K562 (cell line): Measurements from ENCODE around the gene RFPL2. TPM values are rescaled to one million over a fixed set of nuclear protein-coding genes. Genes with fewer than 3 reads are reported as not detected.

Source experiments
- ATAC-seq: fragments of 200-7000 bp; cut with Tn5 transposase; 3 replicates; pipeline ENCODE4 v1.9.1; 2020; ENCODE audit warnings: moderate library complexity
- BruUV-seq: library from RNA; stranded (reverse); fragments of 400-500 nt; replicated peaks from 2 replicates; lab custom pipeline; 2021; lab: Mats Ljungman, UMichigan
- CTCF ChIA-PET: fragments of 300-600 bp; formaldehyde crosslinking; extraction: SDS; loops from one replicate; lab custom pipeline; 2021; ENCODE audit warnings: low intra/inter-chr PET ratio; lab: Yijun Ruan, JAX
- POLR2A ChIA-PET: fragments of 300-600, 350-650 bp; sonication (Branson Sonifier 250); formaldehyde crosslinking; extraction: SDS; loops from one replicate; lab custom pipeline; 2021; ENCODE audit warnings: antibody characterized with exemption, inconsistent platforms; lab: Yijun Ruan, JAX
- DNase-seq, 4 experiments: peaks; one replicate each; pipeline versions ENCODE4 v3.0.0 to v3.0.0-alpha.2; 2011 to 2018; ENCODE audit warnings: low spot score in 3 of 4, mixed read lengths in 3 of 4; ENCODE audit errors: extremely low read depth in 1 of 4
- FAIRE-seq: peaks from 2 replicates; lab custom pipeline; 2011; peaks lifted over from hg19 to GRCh38; lab: Jason Lieb, UNC
- H2AFZ ChIP-seq: 2 replicates; pipeline ENCODE4 v1.6.0; 2011; ENCODE audit warnings: low read depth, low read length, control low read depth, inconsistent platforms
- H3K27ac ChIP-seq: fragments of 200-600 bp; 3 replicates; pipeline ENCODE4 v1.8.0; 2011; ENCODE audit warnings: low read depth, mild to moderate bottlenecking, control low read depth, inconsistent platforms, low read length, moderate library complexity, mixed read lengths; ENCODE audit errors: extremely low read depth
- H3K27me3 ChIP-seq, 2 experiments: fragments of 300-600 bp in 1 of 2; 2 replicates in 1 of 2; 3 replicates in 1 of 2; pipeline versions ENCODE4 v1.6.0 to v1.8.0; 2011; ENCODE audit warnings: inconsistent platforms in 2 of 2, low read length in 2 of 2, mild to moderate bottlenecking in 1 of 2, mixed read lengths in 1 of 2, moderate library complexity in 1 of 2; ENCODE audit not compliant: control insufficient read depth in 2 of 2, insufficient read depth in 2 of 2
- H3K36me3 ChIP-seq: fragments of 300-600 bp; 3 replicates; pipeline ENCODE4 v1.8.0; 2011; ENCODE audit warnings: mild to moderate bottlenecking, low read length, inconsistent platforms; ENCODE audit not compliant: control insufficient read depth, insufficient read depth
- H3K4me1 ChIP-seq, 2 experiments: fragments of 200-600 bp in 1 of 2; replicated peaks in 1 of 2; 2 replicates in 1 of 2; 3 replicates in 1 of 2; pipeline versions ENCODE4 v1.5.1 to v1.8.0; 2011; ENCODE audit warnings: inconsistent platforms in 2 of 2, low read length in 2 of 2, mild to moderate bottlenecking in 1 of 2, mixed read lengths in 1 of 2, moderate library complexity in 1 of 2; ENCODE audit not compliant: control insufficient read depth in 2 of 2, insufficient read depth in 2 of 2
- H3K4me2 ChIP-seq: 2 replicates; pipeline ENCODE4 v1.6.1; 2011; ENCODE audit warnings: low read length, control low read depth, inconsistent platforms, mixed read lengths; ENCODE audit not compliant: insufficient read depth
- H3K4me3 ChIP-seq: fragments of 200-600 bp; sonication (generic), shearing (Covaris generic); 2 replicates; pipeline ENCODE4 v1.5.1; 2016; ENCODE audit warnings: control low read depth, inconsistent platforms
- H3K79me2 ChIP-seq: fragments of 200-600 bp; 3 replicates; pipeline ENCODE4 v1.8.0; 2011; ENCODE audit warnings: low read length, inconsistent platforms; ENCODE audit not compliant: control insufficient read depth, insufficient read depth
- H3K9ac ChIP-seq, 2 experiments: 2 replicates each; pipeline versions ENCODE4 v1.6.0 to v1.6.1; 2011; ENCODE audit warnings: low read depth in 2 of 2, low read length in 2 of 2, control low read depth in 1 of 2, inconsistent platforms in 1 of 2, mild to moderate bottlenecking in 1 of 2, mixed read lengths in 1 of 2; ENCODE audit not compliant: insufficient read depth in 1 of 2
- H3K9me1 ChIP-seq: one replicate; pipeline ENCODE4 v1.6.0; 2011; ENCODE audit warnings: inconsistent platforms, mild to moderate bottlenecking, low read length, moderate library complexity; ENCODE audit not compliant: control insufficient read depth, insufficient read depth
- H3K9me3 ChIP-seq: replicated peaks from 2 replicates; pipeline ENCODE4 v1.5.1; 2011; ENCODE audit warnings: low read depth, low read length, inconsistent platforms; ENCODE audit not compliant: control insufficient read depth, insufficient read depth
- H4K20me1 ChIP-seq: replicated peaks from 2 replicates; pipeline ENCODE4 v1.6.1; 2011; ENCODE audit warnings: low read length, inconsistent platforms, mixed read lengths; ENCODE audit not compliant: control insufficient read depth, insufficient read depth
- AFF4 ChIP-seq: sonication (generic); formaldehyde crosslinking; IDR thresholded peaks from 2 replicates; pipeline ENCODE4 v1.8.0; 2023; ENCODE audit warnings: mild to moderate bottlenecking, missing genetic modification reagents
- E2F3 ChIP-seq: fragments of 250-450 bp; sonication (Bioruptor Pico); IDR thresholded peaks from 2 replicates; pipeline ENCODE4 v1.4.0; 2020; ENCODE audit warnings: mild to moderate bottlenecking
- ETV5 ChIP-seq: sonication (generic); formaldehyde crosslinking; IDR thresholded peaks from 2 replicates; pipeline ENCODE4 v1.4.0; 2020; ENCODE audit warnings: low read depth, mild to moderate bottlenecking, missing genetic modification reagents
- FOSL1 ChIP-seq: fragments of 200-800 bp; sonication (Bioruptor generic); conservative IDR thresholded peaks from 2 replicates; pipeline ENCODE4 v1.6.1; 2016; ENCODE audit warnings: missing genetic modification characterization, missing compliant biosample characterization
- FOXJ2 ChIP-seq: fragments of 200-800 bp; sonication (Bioruptor generic); IDR thresholded peaks from 2 replicates; pipeline ENCODE4 v1.6.1; 2016; ENCODE audit warnings: missing genetic modification characterization, missing compliant biosample characterization
- MYC ChIP-seq, 2 experiments: fragments of 250-450 bp in 1 of 2; sonication (Bioruptor Pico) in 1 of 2; IDR thresholded peaks; 2 replicates each; pipeline versions ENCODE4 v1.5.1 to v1.6.1; 2012 to 2021; ENCODE audit warnings: low read depth in 2 of 2, borderline replicate concordance in 1 of 2, improper control_type of control experiment in 1 of 2, low read length in 1 of 2, mild to moderate bottlenecking in 1 of 2, moderate library complexity in 1 of 2
- NFXL1 ChIP-seq: fragments of 450-650 bp; formaldehyde crosslinking; IDR thresholded peaks from 2 replicates; pipeline ENCODE4 v1.4.0; 2021; ENCODE audit warnings: mild to moderate bottlenecking
- ZFP1 ChIP-seq: fragments of 450-650 bp; formaldehyde crosslinking; IDR thresholded peaks from 2 replicates; pipeline ENCODE4 v1.4.0; 2020; ENCODE audit warnings: mild to moderate bottlenecking, mixed read lengths
- ZFP36 ChIP-seq: fragments of 150-350 bp; IDR thresholded peaks from 2 replicates; pipeline ENCODE4 v1.6.1; 2018; ENCODE audit warnings: low read length, low read depth; ENCODE audit not compliant: partially characterized antibody
- ZNF830 ChIP-seq: fragments of 250-450 bp; sonication (Bioruptor Pico); IDR thresholded peaks from 2 replicates; pipeline ENCODE4 v1.5.0; 2021; ENCODE audit warnings: mild to moderate bottlenecking
- WGBS: fragments of 100-300 bp; shearing (Covaris generic); methylation state at CpG from one replicate; pipeline ENCODE4 v1.1.6; 2016; ENCODE audit warnings: low coverage, mixed read lengths; ENCODE audit not compliant: insufficient coverage; ENCODE audit errors: missing lambda C conversion rate; 5-methylcytosine and 5-hydroxymethylcytosine counted together
- in situ Hi-C: fragments of 300-500 bp; cut with MboI; formaldehyde crosslinking; loops from 4 replicates; pipeline ENCODE4 v1.15.0; 2018; ENCODE audit warnings: inconsistent platforms, mixed read lengths
- intact Hi-C: fragments of 100-400 bp; cut with micrococcal nuclease; formaldehyde crosslinking; loops from 2 replicates; pipeline ENCODE4 v1.14.2; 2022
- polyA plus RNA-seq, 8 experiments: library from polyadenylated mRNA; depleted of rRNA in 4 of 8; stranded (reverse) in 5 of 8; unstranded in 3 of 8; fragments of >200 nt; fragmentation: Nextera tagmentation in 2 of 8; fragmentation: Illumina TruSeq in 1 of 8; extraction: Ambion mirVana in 2 of 8; extraction: Trizol in 1 of 8; gene quantifications; 2 replicates each; pipeline versions ENCODE4 v1.2.1 to v1.2.3, GENCODE V29; 2011 to 2014; ENCODE audit warnings: inconsistent platforms in 1 of 8, missing spikeins in 1 of 8
- total RNA-seq, 7 experiments: library from RNA; depleted of rRNA in 6 of 7; stranded (reverse); fragments of >200 nt in 6 of 7; fragmentation: Illumina TruSeq in 2 of 7; extraction: Trizol in 2 of 7; gene quantifications; 2 replicates each; pipeline versions ENCODE4 v1.2.1 to v1.2.3, GENCODE V29; 2011 to 2021; ENCODE audit warnings: low replicate concordance in 1 of 7
- TF ChIP-seq, protein P1 (sequence below): fragments of 450-650 bp; formaldehyde crosslinking; IDR thresholded peaks from 2 replicates; pipeline ENCODE4 v1.4.0; 2020; ENCODE audit warnings: mild to moderate bottlenecking, mixed read lengths

RFPL2 gene
- total and polyA plus RNA-seq, 9 of the 15 experiments (the other 6 are each of a cell fraction or from before 2014, with no cell fraction given), result not detected

- Histone ChIP-seq H3K4me3 (no peak overlapping the region), H3K27me3 (peaks cover 0 to 24% of the 10 kb centered on the region in 2 experiments; a peak in 2 of 5 replicates), H2AFZ (no peak overlapping the region), H3K36me3 (no peaks in the 10 kb centered on the region), H3K4me1 (peaks cover 0 to 19% of the 10 kb centered on the region in 2 experiments; a peak in 2 of 5 replicates), H3K27ac (no peak overlapping the region), H3K79me2 (no peaks in the 10 kb centered on the region), H3K9me3 (no peaks in the 10 kb centered on the region), H3K9ac (no peak overlapping the region), H4K20me1 (no peaks in the 10 kb centered on the region), H3K9me1 (no peaks in the 10 kb centered on the region), H3K4me2 (no peak overlapping the region)
- CTCF ChIA-PET, result no interaction called here
- no TSS peak for BruUV-seq
- POLR2A ChIA-PET, result interaction anchor here (0.5 kb wide), 1 partner anchor 308 kb away, joined by 3 read pairs; no protein-coding TSS in a partner anchor
- ATAC-seq (no peak), DNase-seq (no peak), FAIRE-seq (no peak)
- TF ChIP-seq, protein P1, sequence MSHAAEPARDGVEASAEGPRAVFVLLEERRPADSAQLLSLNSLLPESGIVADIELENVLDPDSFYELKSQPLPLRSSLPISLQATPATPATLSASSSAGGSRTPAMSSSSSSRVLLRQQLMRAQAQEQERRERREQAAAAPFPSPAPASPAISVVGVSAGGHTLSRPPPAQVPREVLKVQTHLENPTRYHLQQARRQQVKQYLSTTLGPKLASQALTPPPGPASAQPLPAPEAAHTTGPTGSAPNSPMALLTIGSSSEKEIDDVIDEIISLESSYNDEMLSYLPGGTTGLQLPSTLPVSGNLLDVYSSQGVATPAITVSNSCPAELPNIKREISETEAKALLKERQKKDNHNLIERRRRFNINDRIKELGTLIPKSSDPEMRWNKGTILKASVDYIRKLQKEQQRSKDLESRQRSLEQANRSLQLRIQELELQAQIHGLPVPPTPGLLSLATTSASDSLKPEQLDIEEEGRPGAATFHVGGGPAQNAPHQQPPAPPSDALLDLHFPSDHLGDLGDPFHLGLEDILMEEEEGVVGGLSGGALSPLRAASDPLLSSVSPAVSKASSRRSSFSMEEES (CRISPR knock-in tag), result no peak
- TF ChIP-seq FOSL1 (tag) (no peak), E2F3 (CRISPR knock-in tag) (no peak), NFXL1 (CRISPR knock-in tag) (no peak)
- in situ Hi-C loops (no loop called here), intact Hi-C loops (no loop called here)
- WGBS, result 17% methylated on average over 1 of the region's 7 CpGs
Observed at GRCh38 chr22:32199961-32200360, 4.9 kb downstream of the RFPL2 start.

- no peaks in the 10 kb centered on the region for H3K36me3 ChIP-seq
- H3K9ac ChIP-seq, result no peak overlapping the region
- ATAC-seq (no peak), FAIRE-seq (peak; percentile 15), DNase-seq (no peak)
- no TSS peak for BruUV-seq
- no peaks in the 10 kb centered on the region for H3K9me3 ChIP-seq
- in situ Hi-C loops, result no loop called here
- H2AFZ ChIP-seq, result no peak overlapping the region
- no peak overlapping the region for H3K27ac ChIP-seq
- no peaks in the 10 kb centered on the region for H3K79me2 ChIP-seq
- H3K4me1 ChIP-seq, result peaks cover 0 to 18% of the 10 kb centered on the region in 2 experiments; a peak in 1 of 5 replicates
- no peaks in the 10 kb centered on the region for H4K20me1 ChIP-seq
- H3K9me1 ChIP-seq, result no peaks in the 10 kb centered on the region
- intact Hi-C loops, result no loop called here
- no peak overlapping the region for H3K4me3 ChIP-seq
- no peak overlapping the region for H3K4me2 ChIP-seq
- WGBS, result 0% methylated on average over 6 of the region's 6 CpGs
- H3K27me3 ChIP-seq, result peaks cover 0 to 18% of the 10 kb centered on the region in 2 experiments; a peak in 2 of 5 replicates
- POLR2A ChIA-PET, result no interaction called here
- CTCF ChIA-PET, result no interaction called here
- TF ChIP-seq ZFP36, result no peak
- no peak for TF ChIP-seq MYC (IDR thresholded peaks at IDR 0.05; ENCODE audit: low read depth, low read length)
- TF ChIP-seq MYC (CRISPR knock-in tag; IDR thresholded peaks at IDR 0.05; ENCODE audit: borderline replicate concordance, low read depth), result no peak
- TF ChIP-seq ZFP1 (CRISPR knock-in tag), result no peak
- TF ChIP-seq AFF4 (CRISPR knock-in tag), result no peak
- TF ChIP-seq ZNF830, result no peak
- no peak for TF ChIP-seq FOXJ2 (tag)
- TF ChIP-seq ETV5 (CRISPR knock-in tag), result no peak
Observed at GRCh38 chr22:32199341-32199740, 5.5 kb downstream of the RFPL2 start.
